Renal cortex interstitium (tissue), 11 donors: ENCODE data around the gene FANCC. TPM values are rescaled to one million over a fixed set of nuclear protein-coding genes. Genes with fewer than 3 reads are reported as not detected.

Experiments
- DNase-seq, 11 donors: peaks; one replicate each; pipeline ENCODE4 v3.0.0-alpha.2; 2013; ENCODE audit warnings: low read depth in 9 of 11, low spot score in 4 of 11; ENCODE audit errors: extremely low read depth in 1 of 11
- polyA plus RNA-seq, 3 donors: library from polyadenylated mRNA; unstranded; fragments of 120-200 nt; gene quantifications; one replicate each; pipeline ENCODE4 v1.2.1, GENCODE V29; 2013; ENCODE audit not compliant: insufficient read length in 3 of 3

The FANCC gene
- polyA plus RNA-seq, 3 donors = 21.4 to 24.4 (median 23.9) TPM

DNA sequence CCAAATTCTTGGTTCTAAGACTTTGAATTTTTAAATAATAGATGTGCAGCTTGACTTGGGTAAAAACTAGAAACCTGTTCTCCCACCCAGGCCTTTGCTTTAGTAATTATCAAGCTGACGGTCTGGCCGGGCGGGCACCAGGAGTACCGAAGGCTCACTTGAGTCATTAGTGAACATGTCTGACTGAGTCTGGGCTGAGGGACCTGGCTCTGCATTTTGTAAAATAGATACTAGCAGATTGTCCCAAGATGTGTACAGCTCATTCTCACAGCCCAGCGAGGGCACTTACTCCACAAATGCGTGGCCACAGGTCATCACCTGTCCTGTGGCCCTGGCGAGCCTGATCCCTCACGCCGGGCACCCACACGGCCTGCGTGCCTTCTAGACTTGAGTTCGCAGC lies 216.2 kb downstream of the FANCC start:
- DNase-seq = no peak

DNA sequence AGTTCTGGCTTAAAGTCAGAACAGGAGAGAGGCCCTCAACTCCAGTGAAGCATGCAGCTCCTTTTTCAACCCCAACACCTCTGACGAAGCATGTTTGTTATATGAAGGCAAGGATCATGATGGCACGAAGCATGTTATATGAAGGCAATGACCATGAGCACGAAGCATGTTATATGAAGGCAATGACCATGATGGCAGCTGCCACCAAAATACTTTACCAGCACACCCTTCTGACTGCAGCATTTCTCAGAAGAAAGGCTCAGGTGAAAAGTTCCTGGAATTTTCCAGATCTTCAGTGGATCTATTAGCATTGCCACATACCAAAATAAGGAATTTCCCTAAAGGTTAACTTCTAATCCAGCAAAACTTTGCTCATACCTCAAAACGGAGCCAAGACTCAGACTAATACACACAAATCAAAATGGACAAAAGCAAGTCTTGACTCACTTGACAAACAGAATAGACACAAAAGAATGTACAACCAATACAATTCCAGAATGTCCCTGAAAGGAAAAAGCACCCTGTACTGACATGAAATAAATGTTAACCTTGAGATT lies 217.4 kb downstream of the FANCC start:
- no peak for DNase-seq

DNA sequence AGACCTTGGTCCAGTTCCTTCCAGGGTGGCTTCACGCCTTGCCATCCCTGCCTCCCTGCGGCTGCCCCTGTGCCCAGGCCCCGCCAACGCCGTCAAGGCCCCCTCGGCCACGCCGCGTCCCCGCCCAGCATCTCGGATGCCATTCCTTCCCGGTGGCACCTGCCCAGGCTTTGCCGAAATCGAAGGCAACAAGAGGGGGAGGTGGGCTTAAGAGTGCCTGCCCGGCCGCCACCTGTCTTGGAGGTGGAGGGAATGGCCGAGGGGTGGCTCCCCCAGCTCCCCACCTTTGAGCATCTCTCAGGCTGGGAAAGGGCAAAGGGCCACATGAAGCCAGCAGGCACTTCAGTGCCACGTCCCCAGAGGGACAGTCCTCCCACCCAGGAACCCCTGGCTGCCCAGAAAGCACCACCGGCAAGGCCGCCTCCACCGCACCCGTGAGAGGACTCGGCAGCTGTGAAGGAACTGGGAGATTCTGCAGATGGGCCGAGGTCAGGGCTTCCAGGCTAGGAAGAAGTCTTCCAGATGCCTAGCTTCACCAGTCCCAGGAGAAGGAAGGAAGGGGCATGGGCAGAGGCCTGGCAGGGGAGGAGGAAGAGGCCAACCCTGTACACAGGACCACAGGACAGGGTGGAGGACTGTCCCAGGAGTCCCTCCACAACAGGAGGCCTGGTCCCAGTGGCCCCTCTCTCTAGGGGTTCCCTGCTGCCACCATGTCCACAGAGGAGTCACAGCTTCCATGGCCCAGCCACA lies 218.0 kb downstream of the FANCC start:
- DNase-seq = no peak

DNA sequence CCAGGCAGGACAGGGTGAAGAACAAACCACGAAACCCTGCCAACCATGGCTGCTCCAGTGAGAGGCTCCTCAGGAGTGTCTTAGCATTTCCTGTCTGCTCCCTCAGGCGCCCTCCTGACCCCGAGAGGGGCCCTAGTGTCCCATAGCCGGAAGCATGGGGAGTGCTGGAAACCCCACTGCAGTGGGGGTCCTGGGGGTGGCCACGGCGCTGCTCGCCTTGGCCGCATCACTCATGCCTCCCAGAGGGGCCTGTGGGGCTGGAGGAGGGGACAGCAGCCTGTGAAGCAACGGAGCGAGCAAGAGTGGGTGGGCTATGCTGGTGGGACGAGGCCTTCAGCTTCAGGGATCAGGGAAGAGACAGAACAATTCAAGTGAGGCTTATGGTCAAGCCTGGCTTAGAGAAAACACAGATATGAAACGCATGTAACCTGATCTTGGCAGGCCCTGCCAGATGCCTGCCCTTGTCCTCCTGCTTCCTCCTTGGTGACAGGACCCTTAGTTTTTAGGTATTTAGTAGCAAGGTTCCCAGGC lies 219.1 kb downstream of the FANCC start:
- no peak for DNase-seq

DNA sequence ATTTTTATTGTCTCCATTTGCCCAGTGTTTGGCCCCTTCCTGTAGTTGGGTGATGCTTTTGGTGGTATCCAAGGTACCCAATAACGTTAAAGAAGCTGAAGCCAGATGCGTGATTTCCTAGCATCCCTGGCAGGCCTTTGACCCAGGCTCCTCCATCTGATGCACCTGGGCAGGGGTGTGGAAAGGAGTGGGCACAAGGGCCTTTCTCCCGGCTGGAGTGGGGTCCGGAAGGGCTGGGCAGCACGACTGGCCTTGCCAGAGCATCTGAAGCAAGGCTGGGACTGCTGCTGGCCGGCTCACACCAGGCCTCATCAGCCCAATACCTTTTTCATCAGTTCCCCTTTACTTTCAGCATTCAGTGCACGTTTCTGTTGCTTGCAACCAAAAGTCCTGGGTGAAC lies 220.2 kb downstream of the FANCC start:
- DNase-seq = no peak

DNA sequence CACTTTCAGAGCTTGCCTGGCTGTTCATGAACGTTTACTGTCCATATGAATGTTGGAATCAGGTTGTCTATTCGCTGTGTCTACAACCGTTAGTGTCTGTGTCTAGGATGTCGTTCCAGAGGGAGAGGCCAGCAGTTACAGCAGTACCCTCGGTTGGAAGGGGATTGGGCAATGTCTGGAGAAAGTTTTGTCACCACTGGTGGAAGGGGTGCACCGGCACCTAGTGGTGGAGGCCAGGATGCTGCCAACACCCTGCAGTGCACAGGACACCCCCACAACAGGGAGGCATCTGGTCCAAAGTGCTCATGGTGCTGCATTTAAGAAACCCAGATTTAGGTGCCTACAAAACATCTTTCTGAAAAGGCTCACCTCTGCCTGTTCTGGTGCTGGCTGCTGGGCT lies 220.7 kb downstream of the FANCC start:
- DNase-seq = no peak

DNA sequence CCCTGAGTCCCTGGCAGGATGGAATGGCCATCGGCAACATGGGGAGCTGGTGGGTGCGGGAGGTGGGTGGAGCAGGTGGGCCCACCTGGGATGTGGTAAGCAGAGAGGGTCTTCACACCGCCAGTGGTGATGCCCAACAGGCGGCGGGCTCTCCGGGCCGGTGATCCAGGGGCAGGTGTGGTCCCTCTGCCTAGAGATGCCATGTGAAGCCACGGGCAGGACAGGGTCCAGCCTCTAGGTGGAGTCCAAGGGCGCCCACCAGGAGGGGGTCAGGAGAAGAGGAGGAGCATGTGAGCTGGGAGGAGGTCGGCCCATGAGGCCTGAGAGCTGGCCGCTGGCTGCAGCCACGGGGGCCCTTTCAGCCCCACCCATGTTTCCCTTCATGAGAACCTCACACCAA lies 221.1 kb downstream of the FANCC start:
- DNase-seq = no peak

DNA sequence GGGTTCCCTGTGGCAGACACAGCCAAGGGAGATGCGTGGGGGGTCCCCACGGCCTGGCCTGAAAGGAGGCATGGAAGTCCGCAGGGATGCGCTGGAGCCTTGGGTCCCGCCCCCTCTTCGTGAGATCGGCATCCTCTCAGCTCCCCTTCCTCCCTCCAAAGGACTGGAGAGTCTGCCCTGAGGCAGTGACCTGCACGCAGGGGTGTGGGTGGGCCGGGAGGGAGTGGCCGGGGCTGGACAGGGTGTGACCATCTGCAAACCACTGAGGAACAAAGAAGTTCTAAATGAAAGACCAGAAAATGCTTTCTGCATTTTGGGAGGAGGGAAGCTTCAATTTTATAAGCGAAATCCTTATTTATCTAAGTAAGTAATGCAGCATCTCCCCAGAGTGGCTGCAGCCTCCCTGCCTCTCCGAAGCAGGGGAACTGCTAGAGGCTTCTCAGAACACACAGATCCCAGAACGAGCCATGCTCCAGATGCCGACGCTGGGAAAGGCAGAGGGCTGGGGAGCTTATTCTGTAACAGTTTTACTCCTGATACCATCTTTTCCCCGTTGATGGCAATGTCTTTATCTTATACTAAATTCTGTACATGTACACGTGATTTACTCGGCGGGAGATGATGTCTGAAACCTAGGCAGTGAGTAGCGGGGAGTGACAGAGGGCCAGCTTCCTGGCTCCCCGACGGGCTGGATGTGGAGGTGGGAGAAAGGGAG lies 221.7 kb downstream of the FANCC start:
- no peak for DNase-seq

DNA sequence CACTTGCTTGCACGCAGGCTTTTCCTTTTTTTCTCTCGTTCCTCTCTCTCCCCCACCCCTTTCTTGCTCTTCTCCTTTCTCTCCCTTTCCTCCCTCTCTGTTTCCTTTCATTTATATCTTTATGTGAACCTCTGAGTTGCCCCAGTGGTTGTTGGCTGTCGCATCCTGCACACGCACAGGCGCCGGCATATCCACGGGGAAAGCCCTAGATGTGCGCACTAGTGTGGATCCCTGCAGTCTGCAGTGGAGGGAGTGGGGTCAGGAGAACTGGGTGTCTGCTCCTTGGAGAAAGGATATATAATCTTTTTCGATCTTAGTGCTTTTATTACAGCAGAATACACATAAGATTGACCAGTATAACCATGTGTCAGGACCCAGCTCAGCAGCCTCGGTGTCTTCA lies 223.5 kb downstream of the FANCC start:
- no peak for DNase-seq

DNA sequence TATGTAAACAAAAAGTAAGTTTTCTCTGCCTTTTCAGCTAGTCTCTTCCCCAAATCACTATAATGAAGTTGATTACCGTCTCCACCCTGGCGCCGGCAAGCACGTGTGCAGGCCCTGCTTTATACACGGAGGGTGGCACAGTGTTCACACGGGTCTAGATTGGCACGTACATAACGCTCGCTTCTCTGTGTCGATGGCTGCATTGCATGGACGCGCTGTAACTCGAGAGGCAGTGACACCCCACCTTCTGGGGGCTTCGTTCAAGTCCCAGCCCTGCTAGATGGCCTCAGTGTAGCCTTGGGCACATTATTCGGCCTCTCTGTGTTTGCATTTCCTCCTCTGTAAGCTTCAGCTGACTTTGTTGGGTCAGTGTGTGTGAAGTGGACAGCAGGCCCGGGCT lies 223.9 kb downstream of the FANCC start:
- DNase-seq = no peak

DNA sequence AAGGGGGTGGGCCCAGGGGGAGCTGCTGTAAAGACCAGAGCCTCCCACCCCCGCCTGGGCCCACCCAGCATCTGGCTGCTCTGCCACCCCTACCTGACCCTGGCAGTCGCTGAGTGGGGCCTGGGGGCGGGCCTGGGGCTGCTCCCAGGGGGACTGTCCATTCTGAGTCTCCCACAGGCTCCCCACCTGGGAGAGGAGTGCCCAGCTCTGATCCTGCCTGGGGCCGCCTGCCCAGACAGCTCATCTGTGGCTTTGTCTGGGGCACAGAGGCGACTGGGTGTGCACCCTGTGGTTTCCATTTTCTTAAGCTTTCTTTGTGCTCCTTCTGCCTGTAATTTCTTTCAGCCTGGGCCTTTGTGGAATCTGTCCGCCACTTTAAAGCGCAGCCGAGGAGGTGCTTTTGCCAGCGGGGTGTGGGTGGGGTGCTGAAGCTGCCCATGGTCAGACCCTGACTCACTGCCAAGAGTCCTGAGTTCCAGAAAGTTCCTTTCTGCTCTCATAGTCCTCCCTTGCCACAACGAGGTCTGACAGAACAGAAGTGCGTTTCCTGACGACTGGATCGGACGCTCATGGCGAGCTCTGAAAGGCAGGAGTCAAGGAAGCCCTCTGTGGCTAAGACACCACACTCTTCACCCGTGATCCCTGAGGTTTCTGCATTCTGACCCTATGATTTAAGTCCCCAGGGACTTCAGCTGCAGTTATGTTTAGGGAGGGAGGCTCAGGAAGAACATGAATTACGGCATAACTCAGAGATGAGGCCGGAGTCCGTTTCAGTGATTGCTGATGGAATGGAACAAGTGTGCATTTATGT lies 225.0 kb downstream of the FANCC start:
- DNase-seq = no peak

DNA sequence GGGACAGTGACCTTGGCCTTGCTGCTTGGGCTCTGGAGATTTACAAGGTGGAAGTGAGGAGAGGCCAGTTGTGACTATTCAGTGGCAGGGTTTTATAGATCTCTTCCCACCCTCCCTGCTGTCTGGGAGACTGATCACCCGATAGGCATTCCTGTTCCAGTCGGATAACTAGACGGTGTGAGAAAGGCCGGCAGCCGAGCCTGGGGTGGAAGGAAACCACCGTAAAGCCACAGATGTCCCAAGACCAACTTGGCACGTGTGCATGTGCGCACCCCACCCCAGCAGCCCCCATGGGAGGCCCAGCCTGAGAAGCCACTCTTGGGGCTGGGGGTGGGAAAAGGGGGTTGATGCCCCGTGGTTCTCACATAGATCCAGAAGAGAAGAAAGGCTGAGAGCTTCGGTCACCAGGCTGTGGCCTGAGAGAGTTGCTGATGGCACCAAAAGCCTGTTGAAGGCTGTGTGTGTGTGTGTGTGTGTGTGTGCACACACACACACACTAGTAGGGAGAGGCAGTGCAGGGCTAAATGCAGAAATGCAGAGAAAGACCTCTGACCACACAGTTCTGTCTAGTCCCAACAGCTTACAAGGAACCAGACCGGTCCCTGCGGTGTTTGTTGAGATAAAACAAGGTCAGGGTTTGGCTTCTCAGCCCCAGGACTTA lies 225.8 kb downstream of the FANCC start:
- no peak for DNase-seq

DNA sequence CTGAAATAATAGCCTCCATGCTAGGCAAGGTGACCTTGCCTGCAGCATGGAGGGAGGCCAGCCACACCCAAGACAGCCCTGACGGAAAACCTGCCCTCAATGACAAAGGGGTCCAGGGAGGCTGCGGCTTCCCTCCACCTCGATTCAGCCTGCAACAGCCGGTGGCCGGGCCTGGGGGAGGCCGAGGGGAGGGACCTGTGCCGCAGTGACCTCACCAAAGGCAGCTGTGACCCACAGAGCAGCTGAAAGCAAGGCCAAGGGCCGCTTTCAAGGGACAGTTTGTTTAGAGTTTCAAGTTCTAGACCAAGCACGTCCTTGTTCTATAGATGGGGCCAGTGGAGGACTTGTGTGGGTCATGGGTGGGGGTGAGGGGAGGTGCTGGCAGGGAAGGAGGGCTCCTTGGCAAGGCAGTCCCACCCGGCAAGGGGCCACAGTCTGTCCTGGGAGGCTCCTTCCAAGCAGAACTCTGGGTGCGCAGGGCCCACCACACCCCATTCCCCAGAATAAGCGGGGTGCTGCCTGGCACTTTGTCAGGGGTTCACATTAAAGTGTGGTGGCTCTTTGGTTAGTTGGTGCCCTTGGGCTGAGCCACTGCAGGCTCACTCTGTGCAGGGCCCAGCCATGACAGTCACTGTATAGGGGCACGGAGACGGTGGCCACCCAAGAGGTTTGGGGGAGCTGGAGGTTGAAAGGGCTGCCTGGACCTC lies 226.5 kb downstream of the FANCC start:
- DNase-seq = no peak

DNA sequence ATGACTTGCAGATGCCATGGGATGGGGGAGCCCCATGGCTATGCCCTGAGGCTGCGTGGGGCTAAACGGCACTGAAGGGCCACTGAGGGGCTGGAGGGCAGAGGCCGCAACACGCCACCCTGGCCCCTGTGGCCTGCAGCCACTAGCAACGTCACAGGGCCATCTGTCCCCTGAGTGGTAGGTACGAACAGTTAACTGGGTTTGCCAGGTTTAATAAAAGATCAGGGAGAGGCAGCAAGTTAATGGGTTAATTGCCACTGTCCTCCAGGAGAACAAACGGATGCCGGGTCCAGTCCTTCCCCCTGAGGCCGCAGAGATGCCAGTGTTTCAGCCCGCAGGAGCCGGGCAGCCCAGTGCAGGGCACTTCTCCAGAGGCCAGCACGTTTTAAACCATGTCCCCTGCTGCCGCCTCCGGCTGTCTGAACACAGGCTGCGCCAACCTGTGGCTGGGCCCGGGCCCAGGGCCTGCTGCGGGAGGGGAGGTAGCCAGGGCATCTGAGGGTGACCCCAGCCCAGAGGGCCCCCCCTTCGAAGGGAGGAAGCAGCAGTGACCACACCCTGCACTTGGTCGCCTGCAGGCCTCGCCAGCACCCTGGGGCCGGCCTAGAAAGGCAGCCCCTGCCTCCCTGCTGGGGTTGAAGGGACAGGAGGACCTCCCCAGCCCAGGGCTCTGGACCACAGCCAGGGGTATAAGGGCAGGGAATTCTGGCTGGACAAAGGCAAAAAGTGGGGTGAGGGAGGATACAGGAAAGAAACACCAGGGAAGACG lies 227.3 kb downstream of the FANCC start:
- no peak for DNase-seq

DNA sequence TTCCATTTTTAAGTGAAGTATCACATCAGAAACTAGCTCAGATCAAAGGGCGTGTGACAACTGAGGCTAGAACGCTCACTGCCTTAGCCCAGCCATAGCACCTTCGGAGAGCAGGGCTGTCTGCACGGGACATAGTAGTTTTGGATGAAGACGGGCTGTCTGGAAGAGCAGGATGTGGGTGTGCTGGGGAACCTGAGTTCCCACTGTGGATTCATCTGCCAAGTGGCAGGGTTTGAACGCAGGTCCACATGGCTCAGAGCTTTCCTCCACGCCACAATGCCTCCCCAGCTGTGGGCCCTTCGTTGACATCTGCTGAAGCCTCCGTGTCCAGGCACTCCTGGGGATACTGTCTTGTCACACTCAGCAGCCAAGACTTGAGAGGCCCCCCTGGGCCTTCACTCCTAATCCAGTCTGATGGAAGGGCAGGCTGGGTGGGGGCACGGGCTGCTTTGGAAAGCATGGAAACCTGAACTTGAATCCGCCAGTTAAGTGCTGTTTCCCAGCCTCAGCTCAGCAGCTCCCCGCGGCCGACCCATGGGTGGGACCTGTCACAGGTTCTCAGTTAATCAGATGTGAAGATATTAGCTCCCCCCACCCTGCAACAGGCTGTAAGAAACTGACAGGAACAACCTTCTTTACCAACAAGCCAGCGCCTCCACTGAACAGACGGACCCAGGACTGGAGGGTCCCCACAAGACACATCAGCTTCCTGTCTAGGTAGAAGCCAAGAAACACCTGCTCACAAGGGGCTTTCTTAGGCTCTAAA lies 228.1 kb downstream of the FANCC start:
- no peak for DNase-seq

DNA sequence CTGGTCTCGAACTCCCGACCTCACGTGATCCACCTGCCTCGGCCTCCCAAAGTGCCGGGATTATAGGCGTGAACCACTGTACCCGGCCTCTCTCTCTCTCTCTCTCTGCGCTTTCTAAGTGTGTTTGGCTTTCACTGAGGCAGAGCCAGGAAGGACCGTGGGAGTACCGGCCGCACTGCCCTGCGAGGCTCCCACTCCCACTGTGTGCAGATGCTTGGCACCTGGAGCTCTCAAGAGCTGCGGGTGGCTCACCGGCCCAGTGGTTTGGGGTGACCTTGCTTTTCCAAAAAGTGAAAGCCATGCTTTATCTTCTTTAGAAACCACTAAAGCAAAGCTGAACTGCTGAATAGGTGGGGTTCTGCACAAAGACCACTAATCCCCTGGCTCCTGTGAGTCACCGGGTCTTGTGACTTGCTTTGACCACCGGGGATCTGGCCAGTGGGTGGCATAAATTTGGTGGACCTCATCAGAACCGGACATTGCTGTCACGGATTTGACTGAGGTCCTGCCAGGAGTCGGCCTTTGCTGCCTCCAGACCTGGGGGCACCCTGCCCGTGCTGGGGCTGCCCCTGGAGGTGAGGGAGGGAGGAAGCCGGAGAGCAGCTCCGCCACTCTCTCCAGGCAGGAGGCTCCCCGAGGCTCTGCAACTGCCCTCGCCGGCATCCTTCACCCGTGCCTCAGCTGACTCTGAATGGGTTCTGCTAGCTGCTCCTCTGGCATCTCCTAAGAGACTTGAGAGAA lies 228.9 kb downstream of the FANCC start:
- no peak for DNase-seq
